ENCODE results near the gene WBP2NL.

WBP2NL gene

DNA sequence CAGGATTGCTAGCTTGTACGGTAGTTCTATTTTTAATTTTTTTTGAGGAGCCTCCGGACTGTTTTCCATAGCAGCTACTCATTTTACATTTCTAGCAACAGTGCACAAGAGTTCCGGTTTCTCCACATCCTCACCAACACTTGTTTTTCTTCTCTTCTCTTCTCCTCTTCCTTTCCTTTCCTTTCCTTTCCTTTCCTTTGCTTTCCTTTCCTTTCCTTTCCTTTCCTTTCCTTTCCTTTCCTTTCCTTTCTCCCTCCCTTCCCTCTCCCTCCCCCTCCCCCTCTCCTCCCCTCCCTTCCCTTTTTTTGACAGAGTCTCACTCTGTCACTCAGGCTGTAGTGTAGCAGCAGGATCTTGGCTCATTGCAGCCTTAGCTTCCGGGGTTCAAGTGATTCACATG, 9.3 kb downstream of the WBP2NL start:
- TF ChIP-seq, protein P1, sequence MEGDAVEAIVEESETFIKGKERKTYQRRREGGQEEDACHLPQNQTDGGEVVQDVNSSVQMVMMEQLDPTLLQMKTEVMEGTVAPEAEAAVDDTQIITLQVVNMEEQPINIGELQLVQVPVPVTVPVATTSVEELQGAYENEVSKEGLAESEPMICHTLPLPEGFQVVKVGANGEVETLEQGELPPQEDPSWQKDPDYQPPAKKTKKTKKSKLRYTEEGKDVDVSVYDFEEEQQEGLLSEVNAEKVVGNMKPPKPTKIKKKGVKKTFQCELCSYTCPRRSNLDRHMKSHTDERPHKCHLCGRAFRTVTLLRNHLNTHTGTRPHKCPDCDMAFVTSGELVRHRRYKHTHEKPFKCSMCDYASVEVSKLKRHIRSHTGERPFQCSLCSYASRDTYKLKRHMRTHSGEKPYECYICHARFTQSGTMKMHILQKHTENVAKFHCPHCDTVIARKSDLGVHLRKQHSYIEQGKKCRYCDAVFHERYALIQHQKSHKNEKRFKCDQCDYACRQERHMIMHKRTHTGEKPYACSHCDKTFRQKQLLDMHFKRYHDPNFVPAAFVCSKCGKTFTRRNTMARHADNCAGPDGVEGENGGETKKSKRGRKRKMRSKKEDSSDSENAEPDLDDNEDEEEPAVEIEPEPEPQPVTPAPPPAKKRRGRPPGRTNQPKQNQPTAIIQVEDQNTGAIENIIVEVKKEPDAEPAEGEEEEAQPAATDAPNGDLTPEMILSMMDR (conservative IDR thresholded peaks at IDR 0.05; ENCODE audit: control insufficient read depth, insufficient read depth, low read depth, low read length) = no peak
- DNase-seq (ENCODE audit: low read depth) = no peak

DNA sequence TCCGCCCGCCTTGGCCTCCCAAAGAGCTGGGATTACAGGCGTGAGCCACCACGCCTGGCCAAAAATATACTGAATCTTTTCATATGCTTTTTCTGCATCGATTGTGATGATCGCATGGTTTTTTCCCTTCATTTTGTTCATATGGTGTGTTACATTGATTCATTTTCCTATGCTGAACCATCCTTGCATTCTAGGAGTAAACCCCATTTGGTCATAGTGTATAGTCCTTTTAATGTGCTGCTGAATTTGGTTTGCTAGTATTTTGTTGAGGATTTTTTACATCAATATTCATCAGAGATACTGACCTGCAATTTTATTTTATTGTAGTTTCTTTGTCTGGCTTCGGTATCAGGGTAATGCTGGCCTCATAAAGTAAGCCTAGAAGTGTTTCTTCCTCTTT, 12.2 kb downstream of the WBP2NL start:
- TF ChIP-seq, protein P1 (conservative IDR thresholded peaks at IDR 0.05; ENCODE audit: control insufficient read depth, insufficient read depth, low read depth, low read length) = no peak
- DNase-seq (ENCODE audit: low read depth) = no peak
- no peak overlapping the region for H3K4me3 ChIP-seq (ENCODE audit: control insufficient read depth, low read depth, low read length)

More for the DNA sequence above, 9.3 kb downstream of the WBP2NL start:
- H3K4me3 ChIP-seq (ENCODE audit: control insufficient read depth, low read depth, low read length) = no peak overlapping the region

DNA sequence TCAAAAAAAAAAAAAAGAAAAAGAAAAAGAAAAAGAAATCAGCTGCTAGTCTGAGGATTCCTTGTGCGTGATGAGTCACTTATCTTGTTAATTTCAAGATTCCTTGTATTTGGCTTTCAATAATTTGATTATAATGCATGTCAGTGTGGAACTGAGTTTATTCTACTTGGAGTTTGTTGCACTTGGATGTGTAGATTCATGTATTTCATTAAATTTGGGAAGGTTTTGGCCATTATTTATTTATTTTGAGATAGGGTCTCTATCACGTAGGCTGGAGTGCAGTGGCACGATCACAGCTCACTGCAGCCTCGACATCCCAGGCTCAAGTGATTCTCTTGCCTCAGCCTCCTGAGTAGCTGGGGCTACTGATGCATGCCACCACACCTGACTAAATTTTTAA, 14.8 kb downstream of the WBP2NL start:
- TF ChIP-seq, protein P1 (conservative IDR thresholded peaks at IDR 0.05; ENCODE audit: control insufficient read depth, insufficient read depth, low read depth, low read length) = no peak
- H3K4me3 ChIP-seq (ENCODE audit: control insufficient read depth, low read depth, low read length) = no peak overlapping the region
- DNase-seq (ENCODE audit: low read depth) = no peak

DNA sequence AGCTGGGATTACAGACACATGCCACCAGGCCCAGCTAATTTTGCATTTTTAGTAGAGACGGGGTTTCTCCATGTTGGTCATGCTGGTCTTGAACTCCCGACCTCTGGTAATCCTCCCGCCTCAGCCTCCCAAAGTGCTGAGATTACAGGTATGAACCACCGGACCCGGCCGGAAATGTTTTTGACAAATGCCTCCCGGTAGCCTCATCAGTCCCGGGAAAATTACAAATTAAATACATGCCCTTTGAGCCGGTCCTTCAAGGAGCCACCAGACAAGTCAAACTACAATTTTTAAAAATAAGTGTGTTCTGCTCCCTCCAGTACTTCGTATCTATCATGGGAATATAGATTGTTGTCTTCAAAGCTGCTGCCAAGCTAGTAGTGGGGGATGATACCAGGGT, 17.5 kb downstream of the WBP2NL start:
- DNase-seq (ENCODE audit: low read depth) = no peak
- H3K4me3 ChIP-seq (ENCODE audit: control insufficient read depth, low read depth, low read length) = no peak overlapping the region
- TF ChIP-seq, protein P1 (conservative IDR thresholded peaks at IDR 0.05; ENCODE audit: control insufficient read depth, insufficient read depth, low read depth, low read length) = no peak

DNA sequence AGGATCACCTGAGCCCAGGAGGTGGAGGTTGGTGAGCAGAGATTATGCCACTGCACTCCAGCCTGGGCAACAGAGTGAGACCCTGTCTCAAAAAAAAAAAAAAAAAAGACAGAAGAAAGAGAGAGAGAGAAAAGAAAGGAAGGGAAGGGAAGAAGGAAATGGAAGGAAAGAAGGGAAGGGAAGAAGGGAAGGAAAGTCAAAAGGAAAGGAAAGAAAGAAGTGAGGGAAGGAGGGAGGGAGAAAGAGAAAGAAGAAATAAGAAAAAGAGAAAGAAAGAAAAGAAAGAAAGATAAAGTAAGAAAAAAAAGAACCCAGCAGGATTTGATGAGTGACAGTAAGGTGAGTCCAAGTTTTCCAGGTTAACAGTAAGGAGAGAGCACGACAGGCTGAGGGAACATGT, 19.6 kb downstream of the WBP2NL start:
- no peak overlapping the region for H3K4me3 ChIP-seq (ENCODE audit: control insufficient read depth, low read depth, low read length)
- TF ChIP-seq, protein P1 (conservative IDR thresholded peaks at IDR 0.05; ENCODE audit: control insufficient read depth, insufficient read depth, low read depth, low read length) = no peak
- DNase-seq (ENCODE audit: low read depth) = no peak

DNA sequence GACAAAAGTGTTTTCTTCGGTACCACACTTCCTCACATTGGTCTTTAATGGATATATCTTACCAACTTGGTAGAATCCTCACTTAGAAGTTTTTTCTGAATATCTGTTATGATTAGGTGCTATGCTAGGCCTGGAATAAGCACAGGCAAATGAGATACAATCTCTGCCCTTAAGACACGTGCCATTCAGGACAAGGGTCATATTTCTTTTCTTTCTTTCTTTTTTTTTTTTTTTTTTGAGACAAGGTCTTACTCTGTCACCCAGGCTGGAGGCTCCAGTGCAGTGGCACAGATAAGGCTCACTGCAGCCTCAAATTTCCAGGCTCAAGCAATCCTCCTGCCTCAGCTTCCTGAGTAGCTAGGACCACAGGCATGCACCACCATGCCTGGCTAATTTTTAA, 23.0 kb downstream of the WBP2NL start:
- H3K4me3 ChIP-seq (ENCODE audit: control insufficient read depth, low read depth, low read length) = no peak overlapping the region
- no peak for DNase-seq (ENCODE audit: low read depth)
- TF ChIP-seq, protein P1 (conservative IDR thresholded peaks at IDR 0.05; ENCODE audit: control insufficient read depth, insufficient read depth, low read depth, low read length) = no peak
